Fibroblast of gingiva (primary cell): ENCODE data around the gene VSIG10L.

Source experiments
- DNase-seq: peaks from one replicate; pipeline ENCODE4 v3.0.0-alpha.2; 2011; ENCODE audit warnings: low read depth

Gene VSIG10L

DNA sequence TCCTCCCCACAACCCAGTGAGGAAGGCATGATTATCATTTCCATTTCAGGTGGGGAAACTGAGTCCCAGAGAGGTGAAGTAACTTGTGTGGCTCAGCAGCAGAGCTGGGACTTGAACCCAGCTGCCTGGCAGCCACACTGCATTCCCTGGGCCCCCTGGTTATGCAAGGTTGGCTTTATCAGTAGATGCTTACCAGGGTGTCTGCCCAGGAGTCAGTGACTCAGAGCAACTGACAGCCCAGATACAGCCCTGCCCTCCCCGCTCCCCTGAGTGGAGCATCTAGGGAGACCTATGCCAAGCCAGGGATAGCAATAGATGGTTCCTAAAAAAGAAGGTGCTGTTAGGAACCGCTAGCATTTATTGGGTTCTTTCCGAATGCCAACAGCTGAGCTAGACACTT is 24.6 kb downstream of the VSIG10L start:
- DNase-seq, result no peak

DNA sequence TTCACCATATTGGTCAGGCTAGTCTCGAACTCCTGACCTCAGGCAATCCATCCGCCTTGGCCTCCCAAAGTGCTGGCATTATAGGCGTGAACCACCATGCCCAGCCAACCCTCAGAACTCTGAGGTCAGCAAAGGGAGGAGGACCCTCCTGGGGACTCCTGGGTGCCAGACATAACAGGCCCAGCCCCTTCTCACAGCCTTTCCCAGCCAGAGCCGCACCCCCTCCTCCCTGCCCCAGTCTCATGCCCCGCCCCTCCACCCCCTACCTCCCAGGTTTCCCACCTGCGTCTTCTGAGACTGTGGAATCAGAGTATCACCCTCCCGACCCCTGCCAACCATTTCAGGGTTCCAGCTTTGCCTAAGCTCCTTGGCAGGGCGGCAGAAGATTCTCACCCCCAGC is 25.3 kb downstream of the VSIG10L start:
- DNase-seq, result no peak

DNA sequence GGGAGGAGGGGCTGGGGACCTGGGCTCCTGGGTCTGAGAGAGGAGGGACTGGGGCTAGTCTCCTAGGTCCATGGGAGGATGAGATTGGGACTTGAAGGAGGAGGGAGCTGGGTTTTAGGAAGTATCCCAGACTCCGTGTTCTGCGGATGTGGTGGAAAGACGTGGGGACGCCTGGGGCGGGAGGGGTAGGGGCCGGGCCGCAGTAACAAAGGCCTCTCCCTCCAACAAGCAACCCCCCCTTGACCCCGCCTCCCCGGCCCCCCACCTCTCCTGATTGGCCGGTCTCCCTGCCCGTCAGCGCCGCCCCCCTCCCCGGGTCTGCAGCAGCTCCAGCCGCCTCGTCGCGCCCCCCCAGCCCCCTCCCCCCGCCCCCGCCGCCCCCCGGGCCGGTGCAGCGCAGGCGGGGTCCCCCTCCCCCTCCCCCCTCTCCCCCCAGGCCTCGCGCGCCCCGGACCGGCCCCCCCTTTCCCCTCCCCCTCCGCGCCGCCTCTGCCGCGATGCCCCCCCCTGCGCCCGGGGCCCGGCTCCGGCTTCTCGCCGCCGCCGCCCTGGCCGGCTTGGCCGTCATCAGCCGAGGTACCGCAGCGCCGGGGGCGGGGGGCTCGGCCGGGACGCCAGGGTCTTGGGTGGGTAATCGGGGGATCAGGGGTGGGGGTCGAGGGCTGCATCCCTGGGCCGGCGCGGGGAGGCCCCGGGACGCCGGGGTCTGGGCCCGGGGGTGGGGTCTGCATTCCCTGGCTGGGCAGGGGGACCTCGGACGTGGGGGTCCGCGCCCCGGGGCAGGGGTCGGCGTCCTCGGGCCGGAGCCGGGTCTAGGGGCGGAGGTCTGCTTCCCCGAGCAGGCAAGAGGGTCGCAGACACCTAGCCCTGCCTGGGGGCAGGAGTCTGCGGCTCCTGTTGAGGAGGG is 30.3 kb downstream of the VSIG10L start, which contains the start of gene IGLON5:
TSS of gene IGLON5 (plus strand) at position 294 of the 907 bp plus-strand sequence. CDS start at position 498, 204 bp downstream.
- DNase-seq, result no peak

DNA sequence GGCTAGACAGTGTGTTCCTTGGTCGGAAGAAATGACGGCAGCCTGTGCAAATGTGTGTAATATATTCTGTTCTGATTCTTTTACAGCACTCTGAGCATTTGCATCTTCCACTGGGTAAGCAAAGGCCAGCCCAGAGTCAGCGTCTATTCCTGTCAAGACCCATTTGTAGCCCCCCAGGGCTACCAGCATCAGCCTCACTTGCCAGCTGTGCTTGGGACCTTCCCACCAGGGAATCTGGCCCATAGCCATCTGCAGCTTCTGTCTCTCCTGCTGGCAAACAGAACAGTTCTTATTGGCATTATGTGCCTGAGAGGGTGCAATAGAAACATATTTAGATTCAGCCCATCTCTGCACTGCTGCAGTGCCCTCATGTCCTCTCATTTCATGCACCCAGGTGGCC is 36.5 kb downstream of the VSIG10L start:
- DNase-seq, result no peak

DNA sequence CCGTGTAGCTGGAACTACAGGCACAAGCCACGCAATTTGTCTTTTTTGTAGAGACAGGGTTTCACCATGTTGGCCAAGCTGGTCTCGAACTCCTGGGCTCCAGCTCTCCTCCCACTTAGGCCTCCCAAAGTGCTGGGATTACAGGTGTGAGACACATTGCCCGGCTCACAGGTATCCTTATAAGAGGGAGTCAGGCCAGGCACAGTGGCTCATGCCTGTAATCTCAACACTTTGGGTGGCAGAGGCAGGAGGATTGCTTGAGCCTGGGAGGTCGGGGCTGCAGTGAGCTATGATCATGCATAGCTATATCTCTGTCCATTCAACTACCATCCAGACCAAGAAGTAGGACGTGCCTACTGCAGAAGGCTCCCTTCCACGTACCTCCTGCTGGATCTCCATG is 40.7 kb downstream of the VSIG10L start:
- no peak for DNase-seq

DNA sequence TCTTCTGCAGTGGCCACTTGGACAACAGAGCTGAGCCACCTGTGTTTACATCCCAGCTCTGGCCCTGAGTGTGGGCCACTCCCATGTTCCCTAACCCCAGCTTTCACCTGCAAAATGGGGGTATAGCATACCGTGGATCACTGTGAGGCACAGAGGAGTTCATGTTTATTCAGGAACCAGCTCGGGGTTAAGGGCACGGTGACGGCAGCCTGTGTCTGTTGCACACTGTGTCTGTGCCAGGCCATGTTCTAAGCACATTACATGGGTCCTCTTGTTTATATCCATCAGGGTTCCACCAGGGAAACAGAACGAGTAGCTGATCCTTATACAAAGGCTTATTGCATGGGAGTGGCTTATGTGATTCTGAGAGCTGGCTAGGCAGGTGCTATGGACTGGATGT is 44.5 kb downstream of the VSIG10L start:
- no peak for DNase-seq

DNA sequence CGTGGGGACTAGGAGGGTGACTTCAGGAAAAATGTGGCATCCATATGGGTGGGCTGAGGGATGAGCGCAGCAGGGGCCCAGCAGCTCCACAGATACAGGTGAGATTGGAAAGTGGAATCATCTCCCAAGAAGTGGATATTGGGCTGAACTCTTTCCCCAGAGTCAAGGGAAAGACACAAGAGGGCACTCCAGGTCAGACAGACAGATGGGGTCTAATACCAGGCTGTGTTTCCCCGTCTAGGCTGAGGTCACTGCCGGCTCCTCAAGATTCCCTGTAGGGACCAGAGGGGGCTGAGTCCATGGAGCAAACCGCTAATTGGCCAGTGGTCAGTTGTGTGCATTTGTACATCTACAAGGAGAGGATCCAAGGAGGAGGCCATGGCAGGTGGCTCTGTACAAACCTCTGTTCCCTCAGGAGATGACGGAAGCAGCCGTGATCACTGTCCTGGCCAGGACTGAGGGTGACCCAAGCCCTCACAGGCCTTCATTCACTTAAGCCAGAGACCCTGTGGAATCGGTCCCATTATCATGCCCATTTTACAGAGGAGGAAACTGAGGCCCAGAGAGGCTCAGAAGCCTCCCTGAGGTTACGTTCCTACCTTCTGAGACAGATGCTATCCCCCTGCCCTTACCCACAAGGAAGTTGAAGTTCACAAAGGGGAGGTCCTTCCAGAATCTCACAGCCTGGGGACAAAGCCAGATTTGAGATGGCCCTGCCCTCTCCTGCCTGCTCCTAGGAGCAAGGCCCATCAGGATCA is 45.4 kb downstream of the VSIG10L start:
- DNase-seq, result no peak

DNA sequence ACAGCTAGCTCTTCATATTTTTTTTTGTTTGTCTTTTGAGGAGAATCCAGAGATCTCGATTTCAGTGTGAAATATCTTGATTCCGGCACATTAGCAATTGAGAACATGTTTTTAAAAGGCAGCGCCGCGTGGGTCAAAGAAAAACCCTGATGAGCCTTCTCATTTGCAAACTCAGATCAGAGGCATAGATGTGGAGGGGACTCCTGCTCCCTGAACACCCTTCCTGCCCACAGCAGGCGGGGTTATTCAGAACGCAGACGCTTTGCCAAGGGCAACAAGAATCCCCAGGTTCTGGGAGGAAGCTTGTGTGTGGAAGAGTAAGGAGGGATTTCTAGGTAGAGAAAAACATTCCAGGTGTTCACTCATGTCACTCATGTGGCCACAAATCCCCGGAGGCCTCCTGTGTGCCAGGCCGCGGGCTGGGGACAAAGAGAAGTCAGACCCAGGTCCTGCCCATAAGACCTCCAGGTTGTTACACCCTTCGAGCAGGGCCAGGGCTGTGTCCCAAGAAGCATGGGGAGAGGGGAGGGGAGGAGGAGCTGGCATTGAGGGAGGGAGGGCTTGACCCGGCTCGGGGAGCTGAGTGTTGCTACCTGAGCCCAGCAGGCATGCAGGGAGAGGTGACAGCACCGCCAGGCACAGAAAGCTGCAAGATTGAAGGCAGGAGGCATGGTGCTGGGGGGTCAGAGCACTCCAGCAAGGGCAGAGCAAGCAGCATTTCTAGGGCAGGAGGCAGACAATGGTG is 46.4 kb downstream of the VSIG10L start:
- no peak for DNase-seq

DNA sequence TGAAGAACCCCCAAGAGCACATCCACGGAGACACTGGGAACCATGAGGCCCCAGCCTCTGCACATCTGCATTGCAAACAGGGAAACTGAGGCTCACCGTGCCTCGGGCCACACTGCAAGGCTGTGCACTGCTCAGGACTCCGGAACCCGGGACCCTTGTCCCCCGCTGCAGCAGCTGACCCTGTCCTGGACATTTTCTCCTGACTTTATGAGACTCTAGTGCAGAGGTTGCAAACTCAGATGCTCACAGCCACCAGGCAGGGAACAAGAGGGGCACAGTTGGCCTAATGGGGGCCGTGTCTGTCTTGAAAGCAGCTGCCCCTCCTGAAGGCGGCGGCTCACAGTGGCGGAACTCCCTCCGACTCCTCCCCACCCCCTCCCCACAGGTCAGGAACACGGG is 47.0 kb downstream of the VSIG10L start:
- no peak for DNase-seq

DNA sequence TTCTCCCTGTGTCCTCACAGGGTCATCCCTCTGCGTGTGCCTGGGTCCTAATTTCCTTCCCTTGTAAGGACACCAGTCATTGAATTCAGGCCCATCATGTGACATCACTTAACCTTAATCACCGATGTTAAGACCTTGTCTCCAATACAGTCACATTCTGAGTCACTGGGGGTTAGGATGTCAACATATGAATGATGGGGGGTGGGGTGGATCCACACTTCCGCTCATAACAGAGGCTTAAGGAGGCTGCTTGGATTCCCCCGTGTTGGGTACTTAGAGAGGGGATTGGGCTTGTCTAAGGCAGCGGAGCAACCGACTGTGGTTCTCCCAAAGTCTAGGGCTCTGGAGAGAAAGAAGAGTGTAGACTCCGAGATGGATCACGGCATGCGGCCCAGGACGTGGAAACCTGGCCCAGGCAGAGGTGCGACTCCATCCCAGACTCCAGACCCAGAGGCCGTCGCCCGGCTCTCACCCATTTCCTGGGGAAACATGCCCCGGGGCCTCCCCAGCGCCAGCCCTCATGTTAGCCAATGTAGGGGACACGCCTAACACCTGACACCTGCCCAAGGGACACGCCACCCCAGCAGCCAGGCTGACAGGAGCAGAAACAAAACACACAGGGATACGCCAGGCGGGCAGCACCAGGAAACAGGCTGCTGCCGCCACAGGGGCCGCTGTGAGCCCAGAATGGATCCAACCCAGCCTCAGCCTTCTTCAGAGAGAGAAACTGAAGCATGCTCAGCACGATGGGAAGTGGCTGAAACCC is 47.5 kb downstream of the VSIG10L start:
- DNase-seq, result no peak

DNA sequence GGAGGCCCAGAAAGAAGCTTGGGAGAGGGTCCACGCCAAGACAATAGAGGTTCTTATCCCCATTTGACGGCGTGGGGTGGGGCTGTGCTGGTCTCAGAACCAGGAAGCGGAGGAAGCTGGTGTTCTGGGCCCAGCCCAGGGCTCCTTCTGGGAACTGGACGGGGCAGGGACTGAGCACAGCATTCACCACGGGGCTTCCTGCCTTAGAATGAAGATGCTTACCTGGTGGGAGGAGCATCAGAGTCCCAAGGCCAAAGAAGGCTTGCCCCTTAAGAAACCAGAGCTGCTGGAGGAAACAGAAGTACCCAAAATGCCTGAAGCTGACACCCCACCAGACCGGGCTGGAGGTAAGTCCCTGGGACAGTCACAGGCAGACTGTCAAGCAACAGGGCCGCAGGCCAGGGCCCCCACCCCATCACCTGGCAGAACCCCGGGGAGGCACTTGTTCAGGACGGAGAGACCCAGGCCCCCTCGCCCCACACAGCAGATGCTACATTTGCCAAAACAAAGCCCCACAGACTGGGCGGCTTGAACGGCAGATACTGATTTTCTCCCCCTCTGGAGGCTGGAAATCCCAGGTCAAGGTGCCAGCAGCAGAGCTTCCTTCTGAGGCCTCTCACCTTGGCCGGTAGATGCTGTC is 48.2 kb downstream of the VSIG10L start:
- DNase-seq, result no peak

DNA sequence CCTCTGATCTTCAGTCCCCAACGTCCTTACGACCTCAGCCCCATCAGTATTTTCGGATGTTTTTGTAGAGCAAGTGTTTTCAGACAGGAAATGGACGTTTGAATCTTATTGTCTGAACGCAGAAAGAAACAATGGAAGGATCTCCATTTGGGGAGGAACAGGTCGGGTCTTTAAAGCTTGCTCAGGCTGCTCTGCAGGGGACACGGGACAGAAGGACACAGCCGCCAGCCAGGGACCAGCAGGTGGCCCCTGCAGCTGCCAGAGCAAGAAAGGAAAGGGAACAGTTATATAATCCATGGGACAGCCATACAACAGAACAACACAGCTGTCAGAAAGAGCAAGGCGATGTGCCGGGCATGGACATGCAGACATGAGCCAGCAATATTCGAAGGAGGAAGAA is 49.0 kb downstream of the VSIG10L start:
- DNase-seq, result no peak

DNA sequence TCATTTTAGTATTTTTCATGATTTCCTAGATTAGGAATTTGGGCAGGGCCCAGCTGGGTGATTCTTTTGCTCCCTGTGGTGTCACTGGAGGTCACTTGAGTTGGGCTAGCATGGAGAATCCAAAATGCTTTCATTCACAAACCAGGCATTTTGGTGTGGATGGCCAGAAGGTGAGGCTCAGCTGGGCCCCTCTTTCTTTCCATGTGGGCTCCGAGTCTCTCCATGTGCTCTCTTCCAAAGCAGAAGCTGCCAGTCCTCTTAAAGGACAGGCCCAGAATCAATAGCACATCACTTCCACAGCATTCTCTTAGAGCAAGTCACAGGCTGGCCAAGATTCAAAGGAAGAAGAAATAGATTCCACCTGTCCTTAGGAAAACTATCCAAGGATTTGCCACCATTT is 52.3 kb downstream of the VSIG10L start:
- no peak for DNase-seq

DNA sequence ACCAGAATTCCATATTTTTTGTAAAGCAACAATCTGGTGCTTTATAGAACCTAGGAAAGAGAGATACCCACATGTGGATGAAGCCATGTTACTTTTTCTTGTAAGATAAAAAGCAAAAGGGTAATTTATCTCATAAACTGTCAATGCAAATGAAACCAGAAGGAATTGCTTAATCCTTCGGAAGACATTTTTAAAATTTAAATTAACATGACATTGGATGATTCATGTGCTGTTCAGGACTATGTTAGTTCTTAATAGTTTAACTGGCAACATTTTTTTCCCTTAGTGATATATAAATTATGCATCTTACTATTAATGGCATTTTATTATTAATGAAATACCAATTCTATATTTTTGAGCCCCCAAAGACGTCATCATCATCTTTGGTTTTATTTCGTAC is 56.3 kb downstream of the VSIG10L start:
- no peak for DNase-seq

DNA sequence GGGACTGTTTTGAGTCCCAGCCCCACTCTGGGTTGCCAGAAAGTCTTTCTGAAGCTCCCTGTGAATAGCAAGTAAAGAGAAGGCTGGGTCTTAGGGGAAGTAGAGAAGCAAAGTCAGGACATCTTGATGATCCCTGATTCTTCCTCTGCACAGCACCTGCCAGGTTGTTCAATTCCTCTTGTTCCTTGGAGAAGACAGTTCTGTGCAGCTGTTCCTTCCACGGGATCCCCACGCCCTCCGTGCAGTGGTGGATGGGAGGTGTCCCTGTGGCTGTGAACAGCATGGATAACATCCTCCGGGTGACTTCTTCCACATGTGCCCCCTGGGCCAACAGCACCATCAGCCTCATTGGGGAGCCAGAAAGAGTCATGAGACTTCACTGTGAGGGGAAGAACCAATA is 59.6 kb downstream of the VSIG10L start:
- DNase-seq, result no peak
